GM13977 (cell line): Measurements from ENCODE around the gene EMC10.

Experiments used
- DNase-seq: peaks from one replicate; pipeline ENCODE4 v3.0.0; 2012; ENCODE audit warnings: low spot score
- in situ Hi-C: fragments of 300-500 bp; cut with MboI; formaldehyde crosslinking; loops from one replicate; pipeline ENCODE4 v1.12.0; 2022; ENCODE audit warnings: low sequenced_read_pairs, low pct_unique_long_range_greater_than_20kb, mixed read lengths, inconsistent platforms; ENCODE audit not compliant: unreplicated experiment
- TF ChIP-seq, protein P1 (sequence below): IDR thresholded peaks from 2 replicates; pipeline ENCODE4 v1.5.1; 2012; ENCODE audit warnings: mild to moderate bottlenecking, control low read depth; ENCODE audit not compliant: insufficient read depth; ENCODE audit errors: extremely low read depth, missing control alignments

Gene EMC10

GRCh38 chr19:50485284-50485955, 9.1 kb downstream of the EMC10 start:
- in situ Hi-C loops = no loop called here
- DNase-seq = no peak
- TF ChIP-seq, protein P1, sequence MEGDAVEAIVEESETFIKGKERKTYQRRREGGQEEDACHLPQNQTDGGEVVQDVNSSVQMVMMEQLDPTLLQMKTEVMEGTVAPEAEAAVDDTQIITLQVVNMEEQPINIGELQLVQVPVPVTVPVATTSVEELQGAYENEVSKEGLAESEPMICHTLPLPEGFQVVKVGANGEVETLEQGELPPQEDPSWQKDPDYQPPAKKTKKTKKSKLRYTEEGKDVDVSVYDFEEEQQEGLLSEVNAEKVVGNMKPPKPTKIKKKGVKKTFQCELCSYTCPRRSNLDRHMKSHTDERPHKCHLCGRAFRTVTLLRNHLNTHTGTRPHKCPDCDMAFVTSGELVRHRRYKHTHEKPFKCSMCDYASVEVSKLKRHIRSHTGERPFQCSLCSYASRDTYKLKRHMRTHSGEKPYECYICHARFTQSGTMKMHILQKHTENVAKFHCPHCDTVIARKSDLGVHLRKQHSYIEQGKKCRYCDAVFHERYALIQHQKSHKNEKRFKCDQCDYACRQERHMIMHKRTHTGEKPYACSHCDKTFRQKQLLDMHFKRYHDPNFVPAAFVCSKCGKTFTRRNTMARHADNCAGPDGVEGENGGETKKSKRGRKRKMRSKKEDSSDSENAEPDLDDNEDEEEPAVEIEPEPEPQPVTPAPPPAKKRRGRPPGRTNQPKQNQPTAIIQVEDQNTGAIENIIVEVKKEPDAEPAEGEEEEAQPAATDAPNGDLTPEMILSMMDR = no peak

DNA sequence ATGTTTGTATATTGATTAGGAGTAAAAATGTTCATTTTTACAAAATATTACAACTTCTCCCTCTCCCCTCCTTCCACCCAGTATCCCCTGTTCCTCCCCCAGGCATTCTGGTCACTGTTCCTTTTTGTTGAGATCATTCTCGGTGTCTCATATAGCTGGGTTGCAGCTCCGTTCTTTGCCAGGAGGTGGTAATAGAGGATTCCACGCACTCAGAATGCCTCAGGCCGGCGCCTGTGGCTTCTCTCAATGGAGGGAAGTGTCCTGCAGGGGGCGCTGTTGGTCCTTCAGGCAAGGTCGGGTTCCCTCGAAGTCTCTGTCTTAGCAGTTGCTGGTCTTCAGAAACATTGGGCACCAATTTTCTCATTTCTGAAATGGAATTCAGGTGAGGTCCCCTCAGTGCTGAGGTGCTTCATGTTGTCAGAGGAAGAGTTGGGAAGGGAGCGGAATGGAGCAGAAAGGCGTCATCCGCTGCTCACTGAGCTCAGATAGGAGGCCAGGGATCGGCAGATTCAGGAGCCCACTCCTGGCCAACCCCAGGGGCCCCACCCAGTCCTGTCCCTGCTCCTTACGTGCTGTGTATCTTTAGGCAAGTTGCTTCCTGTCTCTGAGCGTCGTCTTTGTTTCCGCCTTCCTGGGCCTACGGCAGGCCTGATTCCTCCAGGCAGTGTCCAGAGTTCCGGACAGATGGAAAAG, 10.7 kb downstream of the EMC10 start:
- no peak for DNase-seq
- in situ Hi-C loops = no loop called here
- TF ChIP-seq, protein P1 = peak; percentile 53

GRCh38 chr19:50488389-50489194, 12.3 kb downstream of the EMC10 start:
- in situ Hi-C loops = no loop called here
- TF ChIP-seq, protein P1 = no peak
- DNase-seq = no peak

DNA sequence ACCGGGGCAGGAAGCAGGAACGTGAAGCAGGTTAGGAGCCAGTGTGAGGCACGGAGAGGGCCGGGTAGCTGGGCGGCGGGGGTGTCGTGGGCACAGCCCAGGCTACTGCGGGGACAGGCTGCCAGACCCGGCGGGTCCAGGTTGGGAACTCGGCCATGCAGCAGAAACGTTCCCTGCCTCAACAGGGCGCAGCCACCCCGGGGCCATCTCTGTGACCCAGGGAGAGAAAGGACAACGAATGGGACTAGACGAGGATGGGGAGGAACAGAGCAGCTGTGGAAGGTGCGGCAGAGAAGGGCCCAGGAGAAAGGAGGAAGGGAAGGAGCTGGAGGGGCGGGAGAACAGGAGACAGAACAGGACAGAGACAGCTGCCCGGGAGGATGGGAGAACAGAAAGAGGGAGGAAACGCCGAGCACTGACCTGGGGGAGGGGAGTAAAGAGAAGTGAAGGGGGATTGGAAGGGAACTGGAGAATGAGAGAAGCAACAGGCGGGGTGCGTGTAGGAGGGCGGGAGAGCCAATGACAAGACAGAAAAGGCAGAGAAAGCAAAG, 13.2 kb downstream of the EMC10 start:
- DNase-seq = no peak
- in situ Hi-C loops = no loop called here
- TF ChIP-seq, protein P1 = no peak

GRCh38 chr19:50490411-50490811, 14.1 kb downstream of the EMC10 start:
- no peak for DNase-seq
- in situ Hi-C loops = no loop called here
- TF ChIP-seq, protein P1 = no peak

- no peak for DNase-seq
- in situ Hi-C loops = no loop called here
- TF ChIP-seq, protein P1 = no peak
These were observed 14.7 kb downstream of the EMC10 start for GRCh38 chr19:50490991-50491472.
